Skin of body (tissue), 2 donors: ENCODE data around the gene COL6A2. TPM values are rescaled to one million over a fixed set of nuclear protein-coding genes. Genes with fewer than 3 reads are reported as not detected.
"Not testable (repeated sequence)": the region's sequence is repeated elsewhere in the genome, so short reads cannot be mapped to it uniquely, and the experiment has no call there.

Experiments
- DNase-seq: peaks from one replicate; lab custom pipeline; 2025; lab: John Stamatoyannopoulos, UW
- total RNA-seq: library from RNA; depleted of rRNA; stranded (reverse); fragments of >200 nt; gene quantifications from one replicate; pipeline ENCODE4 v1.2.3, GENCODE V29; 2014

Gene COL6A2
- total RNA-seq, 1 donor from 2014 or later, result 871 TPM

GRCh38 chr21:46078978-46079351 is 18.9 kb upstream of the COL6A2 start:
- DNase-seq, result no peak

GRCh38 chr21:46079352-46080170 is 18.4 kb upstream of the COL6A2 start:
- peak; percentile 73 for DNase-seq

DNA sequence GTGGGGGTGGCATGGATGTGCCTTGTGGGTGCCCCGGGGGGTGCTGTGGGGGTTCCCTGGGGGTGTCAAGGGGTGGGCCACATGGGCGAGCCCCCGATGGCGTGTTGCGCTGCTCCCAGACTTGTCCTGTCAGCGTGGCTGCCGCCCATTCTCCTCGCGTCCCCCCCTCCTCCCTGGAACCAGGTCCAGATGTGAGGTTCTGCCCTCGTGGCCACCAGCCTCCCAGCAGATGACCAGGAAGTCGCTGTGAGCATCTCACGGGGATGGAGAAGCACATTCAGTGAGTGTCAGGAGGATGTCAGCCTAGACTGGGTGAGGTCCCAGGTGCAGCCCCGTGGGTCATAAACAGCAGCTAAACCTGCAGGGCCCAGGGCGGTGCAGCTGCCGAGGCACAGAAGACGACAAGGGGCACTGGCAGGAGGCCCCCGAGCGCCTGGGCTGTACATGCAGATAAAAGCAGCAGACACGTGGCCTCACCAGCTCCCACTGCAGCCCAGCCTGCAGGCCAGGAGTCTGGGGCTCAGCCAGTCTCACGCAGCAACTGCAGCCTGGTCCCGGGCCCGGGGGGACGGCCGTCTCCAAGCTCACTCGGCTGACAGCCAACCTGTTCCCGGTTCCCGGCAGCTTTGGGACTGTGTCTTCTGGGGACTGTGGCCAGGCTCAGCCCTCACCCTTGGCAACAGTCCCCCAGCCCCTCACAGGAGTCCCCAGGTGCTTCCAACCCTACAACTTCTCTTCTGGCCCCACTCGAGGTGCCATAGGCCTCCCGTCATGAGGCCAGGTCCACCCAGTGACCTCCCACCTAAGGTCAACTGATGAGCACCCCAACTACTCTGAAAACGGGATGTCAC is 17.5 kb upstream of the COL6A2 start:
- DNase-seq, result no peak

GRCh38 chr21:46081022-46081861 is 16.7 kb upstream of the COL6A2 start:
- DNase-seq, result no peak

DNA sequence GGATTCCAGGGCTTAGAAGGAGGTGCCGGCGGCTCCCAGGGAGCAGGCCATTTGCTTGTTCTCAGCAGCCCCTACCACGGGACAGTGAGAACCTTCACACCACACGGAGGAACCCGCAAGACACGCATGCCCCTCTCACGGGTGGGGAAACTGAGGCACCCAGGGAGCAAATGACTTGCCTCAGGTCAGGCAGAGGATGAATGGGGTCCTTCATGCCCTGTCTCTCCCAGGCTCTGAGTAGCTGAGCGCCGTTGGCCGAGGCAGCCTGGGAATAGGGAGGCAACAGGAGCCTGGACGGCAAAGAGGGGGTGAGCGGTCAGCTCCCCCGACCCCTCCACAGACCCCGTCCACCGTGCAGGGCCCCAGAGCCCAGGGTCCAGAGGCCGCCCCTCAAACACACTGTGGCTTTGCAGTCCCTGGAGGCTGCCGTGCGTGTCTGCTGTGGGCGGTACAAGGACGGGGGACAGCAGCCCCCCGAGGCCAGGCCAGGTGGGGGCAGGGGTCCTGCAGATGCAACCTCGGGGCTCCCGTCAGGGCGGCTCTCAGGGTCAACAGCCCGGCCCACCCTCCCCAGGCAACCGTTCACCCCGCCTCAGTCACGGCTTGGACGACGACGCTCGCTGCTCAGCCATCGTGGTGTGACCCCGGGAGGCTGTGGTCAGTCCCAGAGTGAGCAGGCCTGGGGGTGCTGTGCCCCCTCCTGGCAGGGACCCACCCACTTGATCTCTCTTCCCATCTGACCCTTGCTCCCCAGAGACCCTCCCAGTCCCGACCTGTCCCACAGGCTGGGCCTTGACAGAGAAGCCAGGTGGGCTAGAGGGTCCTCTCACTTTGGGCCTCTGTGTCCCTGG is 15.8 kb upstream of the COL6A2 start:
- no peak for DNase-seq

- no peak for DNase-seq
These were observed 15.3 kb upstream of the COL6A2 start for GRCh38 chr21:46082713-46082962.

GRCh38 chr21:46082963-46083790 is 14.7 kb upstream of the COL6A2 start:
- DNase-seq, result peak; percentile 65

- no peak for DNase-seq
These were observed 13.9 kb upstream of the COL6A2 start for GRCh38 chr21:46083791-46084561.

DNA sequence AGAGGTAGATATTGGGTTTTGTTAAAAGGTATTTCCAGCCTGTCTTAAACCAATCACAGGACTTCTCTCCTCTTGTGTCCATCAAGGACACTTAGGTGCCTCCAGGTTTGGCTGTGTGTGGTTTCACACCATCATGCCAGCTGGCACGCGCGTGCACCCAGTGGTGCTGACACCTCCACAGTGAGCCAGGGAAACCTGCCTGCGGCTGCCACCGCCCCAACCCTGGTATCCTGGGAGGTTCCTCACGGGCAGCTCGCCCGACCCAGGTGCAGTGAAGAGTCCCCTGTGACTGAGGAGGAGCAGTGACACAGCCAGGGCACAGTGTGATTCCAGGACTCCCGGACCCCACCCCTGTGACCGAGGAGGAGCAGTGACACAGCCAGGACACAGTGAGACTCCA is 13.2 kb upstream of the COL6A2 start:
- no peak for DNase-seq

DNA sequence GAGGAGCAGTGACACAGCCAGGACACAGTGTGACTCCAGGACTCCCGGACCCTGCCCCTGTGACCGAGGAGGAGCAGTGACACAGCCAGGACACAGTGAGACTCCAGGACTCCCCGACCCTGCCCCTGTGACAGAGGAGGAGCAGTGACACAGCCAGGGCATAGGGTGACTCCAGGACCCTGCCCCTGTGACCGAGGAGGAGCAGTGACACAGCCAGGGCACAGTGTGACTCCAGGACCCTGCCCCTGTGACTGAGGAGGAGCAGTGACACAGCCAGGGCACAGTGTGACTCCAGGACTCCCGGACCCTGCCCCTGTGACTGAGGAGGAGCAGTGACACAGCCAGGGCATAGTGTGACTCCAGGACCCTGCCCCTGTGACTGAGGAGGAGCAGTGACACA is 12.7 kb upstream of the COL6A2 start:
- not testable (repeated sequence) for DNase-seq

DNA sequence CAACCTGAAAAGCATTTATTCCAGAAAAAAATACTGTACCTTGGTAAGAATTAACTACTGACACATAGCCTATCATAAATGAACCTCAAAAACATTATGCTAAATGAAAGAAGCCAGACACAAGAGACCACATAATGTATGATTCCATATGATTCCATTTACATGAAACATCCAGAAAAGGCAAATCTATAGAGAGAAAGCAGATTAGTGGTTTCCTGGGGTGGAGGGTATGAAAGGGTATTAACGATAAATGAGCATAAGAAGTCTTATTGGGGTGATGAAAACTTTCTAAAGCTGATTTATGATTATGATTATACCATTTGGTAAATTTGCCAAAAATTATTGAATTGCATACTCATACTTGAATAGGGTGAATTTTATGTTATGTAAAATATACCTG is 10.3 kb upstream of the COL6A2 start:
- DNase-seq, result no peak

GRCh38 chr21:46088189-46088588 is 9.7 kb upstream of the COL6A2 start:
- no peak for DNase-seq

DNA sequence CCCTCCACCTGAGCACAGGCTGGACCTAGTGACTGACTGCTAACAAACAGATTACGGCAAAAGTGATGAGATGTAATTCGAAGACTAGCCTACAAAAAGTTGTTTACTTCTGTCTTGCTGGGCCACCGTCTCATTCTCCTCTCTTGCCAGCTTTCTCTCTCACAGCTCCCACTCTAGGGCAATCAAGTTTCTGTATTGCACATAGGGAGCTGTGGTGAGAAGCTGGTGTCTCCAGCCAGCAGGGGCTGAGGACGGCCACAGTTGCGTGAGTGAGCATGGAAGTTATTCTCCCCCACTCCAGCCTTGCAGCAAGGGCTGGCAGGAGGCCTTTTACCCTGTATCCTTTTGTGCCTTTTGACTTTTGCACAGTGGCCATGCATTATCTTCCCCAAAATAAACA is 8.6 kb upstream of the COL6A2 start:
- DNase-seq, result no peak

DNA sequence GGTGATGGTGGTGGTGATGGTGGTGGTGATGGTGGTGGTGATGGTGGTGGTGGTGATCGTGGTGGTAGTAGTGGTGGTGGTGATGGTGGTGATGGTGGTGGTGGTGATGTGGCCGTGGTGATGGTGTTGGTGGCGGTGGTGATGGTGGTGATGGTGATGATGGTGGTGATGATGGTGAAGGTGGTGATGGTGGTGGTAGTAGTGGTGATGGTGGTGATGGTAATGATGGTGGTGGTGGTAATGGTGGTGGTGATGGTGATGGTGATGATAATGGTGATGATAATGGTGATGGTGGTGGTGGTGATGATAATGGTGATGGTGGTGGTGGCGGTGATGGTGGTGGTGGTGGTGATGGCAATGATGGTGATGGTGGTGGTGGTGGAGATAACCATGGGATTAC is 6.8 kb upstream of the COL6A2 start:
- DNase-seq, result no peak

DNA sequence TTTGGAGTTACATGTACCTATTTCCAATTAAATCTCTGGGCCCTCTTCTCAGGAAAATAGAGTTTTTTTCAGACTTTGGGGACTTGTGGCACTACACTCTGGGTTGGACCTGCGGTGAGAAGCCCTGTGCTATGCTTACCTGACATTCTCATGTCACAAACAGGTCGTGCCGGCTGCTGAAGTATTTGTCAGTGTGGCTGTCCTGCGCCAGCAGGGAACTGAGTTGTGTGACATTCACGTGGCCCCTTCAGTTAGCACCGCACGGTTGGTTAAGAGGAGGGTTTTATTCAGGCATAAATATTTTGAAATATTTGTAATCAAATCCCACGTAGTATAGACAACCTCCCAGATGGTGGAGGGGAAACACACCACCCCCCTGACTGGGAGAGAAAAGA is 6.3 kb upstream of the COL6A2 start:
- DNase-seq, result no peak

- DNase-seq, result peak; percentile 58
These were observed 5.7 kb upstream of the COL6A2 start for GRCh38 chr21:46092026-46092764.

DNA sequence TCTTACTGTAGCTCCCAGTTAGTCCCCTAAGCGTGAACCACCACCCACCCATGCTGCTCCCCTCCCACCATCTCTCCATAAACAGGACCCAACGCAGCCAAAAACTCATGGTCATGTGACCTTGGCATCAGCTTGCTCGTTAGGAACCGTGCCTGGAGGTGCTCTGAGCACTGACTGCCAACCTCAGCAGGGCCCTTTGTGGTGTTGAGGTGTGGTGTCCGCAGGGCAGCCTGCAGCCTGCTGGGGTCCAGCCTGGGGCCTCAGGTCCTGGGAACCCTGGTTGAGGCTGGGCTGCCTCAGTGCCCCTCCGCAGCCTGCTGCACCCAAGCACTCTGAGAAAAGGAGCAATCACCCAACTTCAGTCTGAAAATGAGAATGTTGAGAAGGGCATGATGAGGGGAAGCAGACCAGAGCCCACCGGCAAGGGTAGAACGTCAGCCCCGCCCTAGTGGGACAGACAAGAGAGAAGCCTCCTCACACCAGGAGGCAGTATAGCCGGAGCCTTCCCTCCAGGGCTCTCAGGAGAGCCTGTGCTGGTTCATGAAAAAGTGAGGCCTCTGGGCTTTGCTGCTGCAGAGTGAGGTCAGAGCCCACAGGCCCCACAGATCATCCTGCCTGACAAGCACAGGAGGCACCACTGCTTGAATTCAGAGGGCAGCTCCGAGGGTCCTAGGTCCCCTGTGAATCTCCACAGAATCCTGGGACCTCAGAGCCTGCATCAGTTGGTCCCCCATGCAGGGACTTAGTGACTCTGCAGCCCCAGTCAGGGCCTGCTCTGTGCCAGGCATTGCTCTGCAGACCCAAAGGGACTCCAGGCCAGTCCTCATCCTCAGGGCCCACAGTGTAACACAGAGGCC is 4.9 kb upstream of the COL6A2 start:
- DNase-seq, result no peak
